Activated T-helper 1 cell treated with anti-CD3 and anti-CD28 coated beads, Interleukin-12 subunit alpha, Interleukin-12 subunit beta, Interleukin-2, Interleukin-4 antibody, amounts not matched to agents 30 ng/mL and 10 ng/mL and 1 ng/mL, durations not matched to agents 14 hours and 24 hours and 36 hours (primary cell): ENCODE measurements around the gene ITGB3. TPM values are rescaled to one million over a fixed set of nuclear protein-coding genes. Genes with fewer than 3 reads are reported as not detected.

Source experiments
- DNase-seq: peaks from one replicate; pipeline ENCODE4 v3.0.0; 2021; ENCODE audit warnings: low spot score
- H3K27ac Mint-ChIP-seq: one replicate; pipeline ENCODE4 v1.8.0; 2021; ENCODE audit warnings: mild to moderate bottlenecking, mixed read lengths
- H3K27me3 Mint-ChIP-seq: one replicate; pipeline ENCODE4 v1.8.0; 2022; ENCODE audit warnings: mild to moderate bottlenecking, moderate library complexity, mixed read lengths; ENCODE audit not compliant: insufficient read depth
- H3K36me3 Mint-ChIP-seq: one replicate; pipeline ENCODE4 v1.8.0; 2021; ENCODE audit warnings: low read depth, mixed read lengths
- H3K4me1 Mint-ChIP-seq: one replicate; pipeline ENCODE4 v1.8.0; 2021; ENCODE audit warnings: low read depth, mixed read lengths
- H3K4me3 Mint-ChIP-seq: one replicate; pipeline ENCODE4 v1.8.0; 2021; ENCODE audit warnings: mild to moderate bottlenecking, moderate library complexity, mixed read lengths
- H3K9me3 Mint-ChIP-seq: one replicate; pipeline ENCODE4 v1.8.0; 2021; ENCODE audit warnings: mixed read lengths
- intact Hi-C: fragments of 100-400 bp; cut with micrococcal nuclease; formaldehyde crosslinking; loops from one replicate; pipeline ENCODE4 v1.15.1; 2024
- total RNA-seq: library from RNA; stranded (reverse); gene quantifications from 2 replicates; pipeline ENCODE4 v1.2.3, GENCODE V29; 2022

Gene ITGB3
- total RNA-seq, 1 donor from 2014 or later, result not detected

DNA sequence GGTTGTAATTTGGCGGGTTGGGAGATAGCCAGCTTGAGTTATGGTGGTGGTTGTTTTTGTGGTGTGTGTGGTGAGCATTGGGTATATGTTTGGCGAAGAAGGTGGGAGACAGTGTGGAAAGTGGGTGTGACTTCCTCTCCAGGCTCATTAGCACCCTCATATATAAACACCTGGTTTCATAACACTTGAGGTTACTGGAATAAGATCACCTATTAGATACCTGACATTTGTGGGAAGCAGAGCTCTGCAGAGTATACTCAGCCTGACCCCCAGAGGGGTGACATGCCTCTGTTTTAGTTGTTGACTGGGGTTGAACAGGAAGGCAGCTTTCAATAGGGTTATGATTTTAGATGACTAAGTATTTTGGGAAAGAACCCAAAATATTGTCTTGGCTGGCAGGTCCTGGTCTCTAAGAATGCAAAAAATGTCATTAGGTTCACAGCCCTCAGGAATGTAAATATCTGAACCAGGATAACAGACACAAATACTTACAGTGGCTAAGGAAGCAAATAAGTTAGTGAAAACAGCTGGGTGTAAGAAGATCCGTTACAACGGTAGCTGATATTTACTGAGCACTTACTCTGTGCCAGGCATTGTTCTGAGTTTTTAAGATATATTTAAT lies 51.8 kb downstream of the ITGB3 start:
- peaks cover 4% of the 10 kb centered on the region for H3K9me3 Mint-ChIP-seq
- H3K4me1 Mint-ChIP-seq, result peaks cover 14% of the 10 kb centered on the region
- intact Hi-C loops, result no loop called here
- no peak overlapping the region for H3K4me3 Mint-ChIP-seq
- peaks cover 3% of the 10 kb centered on the region for H3K36me3 Mint-ChIP-seq
- H3K27ac Mint-ChIP-seq, result no peak overlapping the region
- peaks cover 14% of the 10 kb centered on the region for H3K27me3 Mint-ChIP-seq
- DNase-seq, result no peak

DNA sequence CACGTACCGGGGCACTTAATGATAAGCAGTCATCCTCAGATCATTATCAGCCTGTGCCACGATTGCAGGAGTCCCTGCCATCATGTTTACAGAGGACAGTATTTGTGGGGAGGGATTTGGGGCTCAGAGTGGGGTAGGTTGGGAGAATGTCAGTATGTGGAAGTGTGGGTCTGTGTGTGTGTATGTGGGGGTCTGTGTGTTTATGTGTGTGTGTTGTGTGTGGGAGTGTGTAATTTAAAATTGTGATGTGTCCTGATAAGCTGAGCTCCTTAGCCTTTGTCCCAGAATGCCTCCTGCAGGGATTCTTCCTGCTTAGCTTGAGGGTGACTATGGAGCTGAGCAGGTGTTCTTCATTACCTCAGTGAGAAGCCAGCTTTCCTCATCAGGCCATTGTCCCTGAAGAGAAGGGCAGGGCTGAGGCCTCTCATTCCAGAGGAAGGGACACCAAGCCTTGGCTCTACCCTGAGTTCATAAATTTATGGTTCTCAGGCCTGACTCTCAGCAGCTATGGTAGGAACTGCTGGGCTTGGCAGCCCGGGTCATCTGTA lies 56.6 kb downstream of the ITGB3 start:
- H3K4me3 Mint-ChIP-seq, result no peak overlapping the region
- H3K27me3 Mint-ChIP-seq, result peaks cover 16% of the 10 kb centered on the region
- H3K27ac Mint-ChIP-seq, result no peak overlapping the region
- intact Hi-C loops, result no loop called here
- H3K4me1 Mint-ChIP-seq, result peaks cover 10% of the 10 kb centered on the region
- no peak for DNase-seq
- H3K9me3 Mint-ChIP-seq, result no peaks in the 10 kb centered on the region
- H3K36me3 Mint-ChIP-seq, result no peaks in the 10 kb centered on the region

DNA sequence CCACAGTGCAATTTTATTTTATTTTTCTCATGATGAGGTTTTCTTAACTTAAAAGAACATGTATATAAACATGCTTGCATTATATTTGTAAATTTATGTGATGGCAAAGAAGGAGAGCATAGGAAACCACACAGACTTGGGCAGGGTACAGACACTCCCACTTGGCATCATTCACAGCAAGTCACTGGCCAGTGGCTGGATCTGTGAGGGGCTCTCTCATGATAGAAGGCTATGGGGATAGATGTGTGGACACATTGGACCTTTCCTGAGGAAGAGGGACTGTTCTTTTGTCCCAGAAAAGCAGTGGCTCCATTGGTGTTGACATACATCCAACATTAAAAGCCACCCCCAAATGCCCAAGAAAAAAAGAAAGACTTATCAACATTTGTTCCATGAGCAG lies 57.8 kb downstream of the ITGB3 start:
- Mint-ChIP-seq H3K27ac (no peak overlapping the region), H3K4me3 (no peak overlapping the region), H3K9me3 (no peaks in the 10 kb centered on the region), H3K36me3 (no peaks in the 10 kb centered on the region), H3K27me3 (peaks cover 18% of the 10 kb centered on the region), H3K4me1 (no peaks in the 10 kb centered on the region)
- intact Hi-C loops, result no loop called here
- no peak for DNase-seq

DNA sequence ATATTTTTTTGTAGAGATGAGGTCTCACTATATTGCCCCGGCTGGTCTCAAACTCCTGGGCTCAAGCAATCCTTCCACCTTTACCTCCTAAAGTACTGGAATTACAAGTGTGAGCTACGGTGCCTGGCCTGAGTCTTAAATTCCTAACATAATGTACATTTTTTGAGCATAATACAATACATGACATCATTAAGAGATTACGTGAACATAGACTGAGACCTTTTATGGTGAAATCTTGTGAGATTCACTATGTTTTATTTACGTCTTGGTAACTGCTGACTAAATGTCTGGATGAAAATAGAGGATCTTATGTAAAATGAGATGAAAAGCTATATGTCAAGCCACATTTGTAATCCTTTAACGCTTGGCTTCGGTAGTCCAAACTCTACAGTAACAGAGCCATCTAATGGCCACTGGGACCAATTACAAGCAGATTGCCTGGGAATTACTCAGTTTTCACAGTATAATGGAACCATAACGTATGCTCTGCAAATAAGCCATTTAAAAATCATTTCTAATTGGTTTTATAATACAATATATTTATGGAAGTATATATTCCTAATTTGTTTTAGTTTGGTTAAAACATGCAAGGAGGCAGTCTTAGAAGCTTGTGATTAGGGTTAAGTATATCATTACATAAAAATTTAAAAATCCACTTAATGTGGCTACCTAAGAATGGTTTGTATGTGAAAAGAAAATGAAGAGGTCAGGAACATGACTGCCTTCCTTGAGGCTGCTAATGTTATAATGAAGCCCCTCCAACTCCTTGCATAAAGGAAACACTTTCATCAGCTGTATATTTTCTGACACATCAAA lies 62.0 kb downstream of the ITGB3 start:
- Mint-ChIP-seq H3K4me1 (no peaks in the 10 kb centered on the region), H3K36me3 (no peaks in the 10 kb centered on the region), H3K27me3 (peaks cover 14% of the 10 kb centered on the region), H3K9me3 (no peaks in the 10 kb centered on the region), H3K4me3 (no peak overlapping the region), H3K27ac (no peak overlapping the region)
- peak; percentile 22 for DNase-seq
- intact Hi-C loops, result loop anchor here (1.0 to 5.0 kb wide), 5 partner anchors 86 to 373 kb away; no protein-coding TSS in a partner anchor

DNA sequence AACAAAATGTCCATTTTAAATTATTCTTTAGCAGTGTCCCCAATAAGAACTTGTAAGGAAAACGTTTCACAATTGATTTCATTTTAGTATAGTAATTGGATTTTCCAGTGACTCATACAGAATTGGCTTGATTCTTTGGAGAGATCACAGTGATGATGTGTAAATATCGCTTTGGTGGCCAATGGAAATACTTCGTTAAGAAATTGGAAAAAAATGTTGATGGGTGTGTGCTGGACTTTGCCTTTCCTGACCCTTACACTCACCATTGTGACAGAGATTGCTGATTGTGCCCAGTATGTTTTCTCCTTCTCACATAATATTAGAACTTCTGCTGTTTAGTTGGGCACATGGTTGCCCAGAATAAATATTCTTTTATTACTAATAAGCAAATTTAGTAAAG lies 62.7 kb downstream of the ITGB3 start:
- DNase-seq, result no peak
- intact Hi-C loops, result loop anchor here (5.0 kb wide), 2 partner anchors 154 to 301 kb away; no protein-coding TSS in a partner anchor
- Mint-ChIP-seq H3K4me1 (no peaks in the 10 kb centered on the region), H3K27me3 (peaks cover 14% of the 10 kb centered on the region), H3K4me3 (no peak overlapping the region), H3K36me3 (no peaks in the 10 kb centered on the region), H3K27ac (no peak overlapping the region), H3K9me3 (no peaks in the 10 kb centered on the region)

DNA sequence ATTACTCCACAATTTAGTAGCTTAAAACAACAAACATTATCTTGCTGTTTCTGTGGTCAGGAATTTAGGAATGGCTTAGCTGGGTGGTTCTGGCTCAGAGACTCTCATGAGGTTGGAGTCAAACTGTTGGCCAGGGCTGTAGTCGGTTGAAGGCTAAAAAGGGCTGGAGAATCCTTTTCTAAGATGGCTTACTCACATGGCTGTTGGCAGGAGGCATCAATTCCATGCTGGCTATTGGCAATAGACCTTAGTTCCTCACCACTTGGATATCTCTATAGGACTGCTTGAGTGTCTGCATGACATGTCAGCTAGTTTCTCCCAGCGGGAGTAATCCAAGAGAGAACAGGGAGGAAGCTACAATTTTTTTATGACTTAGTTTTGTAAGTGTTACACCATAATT lies 63.5 kb downstream of the ITGB3 start:
- H3K4me3 Mint-ChIP-seq, result no peak overlapping the region

DNA sequence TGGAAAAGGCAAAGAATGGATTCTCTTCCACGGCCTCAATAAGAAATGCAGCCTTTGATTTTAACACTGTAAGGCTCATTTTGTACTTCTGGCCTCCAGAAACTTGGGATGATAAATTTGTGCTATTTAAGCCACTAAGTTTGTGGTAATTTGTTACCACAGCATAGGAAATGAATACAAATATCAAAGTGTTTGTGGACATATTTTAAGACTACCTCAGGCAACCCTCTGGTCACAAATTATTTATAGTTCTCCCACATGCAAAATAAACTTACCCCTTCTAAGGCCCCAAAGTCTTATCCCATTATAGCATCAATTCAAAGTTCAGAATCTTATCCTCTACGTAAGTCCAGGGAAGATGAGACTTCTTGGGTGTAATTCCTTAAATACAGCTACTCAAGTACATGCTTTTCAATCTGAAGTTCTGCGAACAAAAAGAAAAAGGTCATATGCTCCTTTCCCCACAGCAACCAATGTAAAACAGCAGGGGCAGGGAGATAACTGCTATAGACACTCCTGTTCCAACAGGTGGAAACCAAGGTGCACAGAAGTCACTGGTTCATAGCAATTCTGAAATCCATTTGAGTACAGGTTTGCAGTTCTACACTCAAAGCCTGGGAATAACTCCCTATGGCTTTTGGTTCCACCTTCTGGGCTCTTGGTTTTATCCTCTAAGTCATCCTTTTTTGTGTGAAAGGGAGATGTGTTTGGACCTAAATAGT lies 64.7 kb downstream of the ITGB3 start:
- intact Hi-C loops, result loop anchor here (5.0 kb wide), 2 partner anchors 156 to 299 kb away; no protein-coding TSS in a partner anchor
- H3K4me3 Mint-ChIP-seq, result no peak overlapping the region
- peaks cover 2% of the 10 kb centered on the region for H3K36me3 Mint-ChIP-seq
- no peak overlapping the region for H3K27ac Mint-ChIP-seq
- peaks cover 9% of the 10 kb centered on the region for H3K4me1 Mint-ChIP-seq
- no peak for DNase-seq
- peaks cover 17% of the 10 kb centered on the region for H3K27me3 Mint-ChIP-seq
- no peaks in the 10 kb centered on the region for H3K9me3 Mint-ChIP-seq

More for the DNA sequence above, 63.5 kb downstream of the ITGB3 start:
- Mint-ChIP-seq H3K4me1 (no peaks in the 10 kb centered on the region), H3K36me3 (no peaks in the 10 kb centered on the region), H3K9me3 (no peaks in the 10 kb centered on the region), H3K27ac (no peak overlapping the region), H3K27me3 (peaks cover 14% of the 10 kb centered on the region)
- DNase-seq, result no peak
- intact Hi-C loops, result loop anchor here (5.0 kb wide), 2 partner anchors 155 to 300 kb away; no protein-coding TSS in a partner anchor

DNA sequence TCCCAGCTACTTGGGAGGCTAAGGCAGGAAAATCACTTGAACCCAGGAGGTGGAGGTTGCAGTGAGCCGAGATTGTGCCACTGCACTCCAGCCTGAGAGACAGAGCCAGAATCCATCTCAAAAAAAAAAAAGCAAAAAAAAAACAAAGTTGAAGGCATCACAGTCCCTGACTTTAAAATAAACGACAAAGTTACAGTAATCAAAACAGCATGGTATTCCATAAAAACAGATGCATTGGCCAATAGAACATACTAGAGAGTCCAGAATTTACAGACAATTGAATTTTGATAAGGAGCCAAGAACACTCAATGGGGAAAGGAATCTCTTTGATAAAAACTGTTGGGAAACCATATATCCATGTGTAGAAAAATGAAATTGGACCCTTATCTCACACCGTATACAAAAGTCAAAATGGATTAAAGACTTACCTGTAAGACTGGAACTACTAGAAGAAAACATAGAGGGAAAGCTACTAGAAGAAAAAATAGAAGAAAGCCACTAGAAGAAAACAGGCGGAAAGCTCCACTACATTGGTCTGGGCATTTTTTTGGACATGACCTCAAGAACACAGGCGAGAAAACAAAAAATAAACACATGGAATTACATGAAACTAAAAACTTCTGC lies 67.4 kb downstream of the ITGB3 start:
- Mint-ChIP-seq H3K27me3 (peaks cover 19% of the 10 kb centered on the region), H3K27ac (no peak overlapping the region), H3K4me1 (peaks cover 29% of the 10 kb centered on the region), H3K4me3 (no peak overlapping the region), H3K9me3 (no peaks in the 10 kb centered on the region), H3K36me3 (peaks cover 4% of the 10 kb centered on the region)
- intact Hi-C loops, result loop anchor here (10.0 kb wide), 1 partner anchor 414 kb away; the partner anchor contains the start of gene TBX21
- DNase-seq, result no peak

DNA sequence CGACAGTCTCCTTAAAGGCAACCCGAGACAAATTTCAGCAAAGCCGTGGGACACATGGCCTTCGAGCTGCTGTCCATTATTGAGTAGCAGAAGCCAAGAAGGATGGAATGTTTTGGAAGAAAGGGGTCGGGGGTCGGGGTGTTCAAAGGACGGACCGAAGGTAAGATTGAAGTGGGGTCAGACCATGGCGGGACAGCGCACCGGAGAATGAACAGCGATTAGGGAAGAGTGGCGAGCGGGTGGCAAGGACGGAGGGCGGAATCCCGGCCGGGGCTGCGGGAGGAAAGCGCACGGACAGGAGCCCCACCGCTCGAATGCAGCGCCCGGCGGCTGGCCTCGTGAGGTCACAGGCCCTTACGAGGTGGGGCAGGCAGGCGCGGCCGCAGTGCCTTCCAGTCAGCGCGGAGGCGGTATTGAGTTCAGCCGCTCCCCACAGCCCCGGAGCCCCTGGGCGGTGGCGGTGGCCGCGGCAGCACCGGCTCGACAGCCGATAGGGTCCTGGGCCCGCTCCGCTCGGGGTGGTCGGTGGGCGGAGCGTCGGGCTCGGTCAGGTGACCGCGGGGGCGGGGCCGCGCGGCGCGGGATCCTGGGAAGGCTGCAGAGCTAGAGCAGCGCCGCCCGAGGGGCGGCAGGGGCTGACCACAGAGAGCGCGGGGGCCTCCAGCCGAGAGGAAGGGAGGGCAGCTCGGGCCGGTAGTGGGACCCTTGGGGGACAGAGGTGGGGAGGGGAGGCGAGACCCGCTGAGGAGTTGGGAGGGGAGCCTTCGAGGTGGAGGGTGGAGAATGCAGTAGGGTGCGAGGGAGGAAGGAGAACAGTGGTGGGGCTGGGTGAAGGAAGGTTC lies 70.0 kb downstream of the ITGB3 start, which contains the start of gene EFCAB13:
EFCAB13 (plus strand) TSS at position 574 of the 842 bp plus-strand sequence. CDS start 4,399 bp downstream, outside the sequence.
- Mint-ChIP-seq H3K9me3 (no peaks in the 10 kb centered on the region), H3K4me1 (peaks cover 29% of the 10 kb centered on the region), H3K27ac (peak within 1 kb of the TSS; percentile 94), H3K4me3 (peak within 1 kb of the TSS; percentile 96), H3K36me3 (peaks cover 4% of the 10 kb centered on the region), H3K27me3 (peaks cover 22% of the 10 kb centered on the region)
- peak; percentile 77 for DNase-seq
- intact Hi-C loops, result loop anchor here (10.0 kb wide), 1 partner anchor 411 kb away; the partner anchor contains the start of gene TBX21

DNA sequence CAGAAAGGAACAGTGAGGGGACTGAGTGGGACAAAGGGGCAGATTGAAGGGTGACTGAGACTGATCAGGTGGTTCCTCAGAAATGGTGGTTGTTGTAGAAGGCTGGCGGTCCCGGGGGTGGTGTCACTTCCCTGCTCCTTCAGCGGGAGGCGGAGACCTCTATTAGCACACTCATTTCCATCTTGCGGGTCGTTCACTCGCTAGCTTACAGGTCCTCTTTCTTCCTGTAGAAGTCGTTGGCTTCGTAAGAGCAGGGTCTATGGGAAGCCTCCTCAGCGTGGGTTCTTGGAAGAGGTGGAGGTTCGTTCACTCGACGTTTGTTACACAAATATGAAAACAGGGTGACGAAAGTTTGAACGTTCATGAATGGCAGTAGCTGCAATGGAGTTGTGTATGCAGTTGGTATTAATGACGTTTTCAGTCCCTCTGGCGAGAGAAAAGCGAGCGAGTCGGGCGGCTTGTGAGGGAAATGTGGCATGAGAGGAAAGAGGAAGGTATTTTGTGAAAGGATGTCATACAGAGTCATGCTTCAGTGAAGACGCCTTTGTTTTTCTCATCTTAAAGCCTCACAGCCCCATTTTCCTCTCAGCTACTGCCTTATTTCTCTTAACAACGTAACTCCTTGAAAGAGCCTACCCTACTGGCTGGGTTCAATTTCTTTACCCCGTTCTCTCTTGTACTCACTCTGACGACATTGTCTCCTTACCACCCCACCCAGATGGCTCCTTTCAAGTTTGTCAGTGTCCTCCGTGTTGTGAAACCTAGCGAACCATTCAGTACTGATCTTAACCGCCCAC lies 70.8 kb downstream of the ITGB3 start:
- H3K9me3 Mint-ChIP-seq, result no peaks in the 10 kb centered on the region

DNA sequence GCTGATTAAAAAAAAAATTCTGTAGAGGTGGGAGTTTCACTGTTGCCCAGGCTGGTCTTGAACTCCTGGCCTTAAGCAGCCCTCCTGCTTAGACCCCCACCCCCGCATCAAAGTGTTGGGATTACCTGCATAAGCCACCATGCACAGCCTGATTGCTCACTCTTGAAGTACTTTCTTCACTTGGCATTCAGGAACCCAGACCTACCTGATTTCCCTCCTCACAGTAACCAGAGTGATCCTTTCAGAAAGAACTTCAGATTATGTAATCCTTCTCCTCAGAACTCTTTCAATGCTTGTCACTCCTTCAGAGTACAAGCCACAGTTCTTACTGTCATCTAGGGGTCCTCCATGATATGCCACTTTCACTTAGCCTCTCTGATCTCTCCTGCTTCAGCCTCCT lies 71.5 kb downstream of the ITGB3 start:
- peak overlapping the region; percentile 27 for H3K27ac Mint-ChIP-seq

More for the DNA sequence above, 70.8 kb downstream of the ITGB3 start:
- Mint-ChIP-seq H3K27ac (peak overlapping the region; percentile 94), H3K4me3 (peak overlapping the region; percentile 96), H3K36me3 (peaks cover 4% of the 10 kb centered on the region), H3K27me3 (peaks cover 22% of the 10 kb centered on the region), H3K4me1 (peaks cover 29% of the 10 kb centered on the region)
- DNase-seq, result peak; percentile 50
- intact Hi-C loops, result loop anchor here (10.0 kb wide), 1 partner anchor 410 kb away; the partner anchor contains the start of gene TBX21

More for the DNA sequence above, 71.5 kb downstream of the ITGB3 start:
- H3K36me3 Mint-ChIP-seq, result peaks cover 4% of the 10 kb centered on the region
- no peaks in the 10 kb centered on the region for H3K9me3 Mint-ChIP-seq
- peak overlapping the region; percentile 96 for H3K4me3 Mint-ChIP-seq
- no peak for DNase-seq
- peaks cover 20% of the 10 kb centered on the region for H3K27me3 Mint-ChIP-seq
- peaks cover 29% of the 10 kb centered on the region for H3K4me1 Mint-ChIP-seq
- intact Hi-C loops, result loop anchor here (10.0 kb wide), 1 partner anchor 410 kb away; the partner anchor contains the start of gene TBX21
